Measurements from ENCODE around the gene CALM3. TPM values are rescaled to one million over a fixed set of nuclear protein-coding genes. Genes with fewer than 3 reads are reported as not detected.
A peak's percentile ranks its signal among the peaks of the same experiment; 100 is the strongest.
"Not testable (repeated sequence)": the region's sequence is repeated elsewhere in the genome, so short reads cannot be mapped to it uniquely, and the experiment has no call there.

CALM3 gene
- total RNA-seq, 1 donor from 2014 or later: 302 TPM

GRCh38 chr19:46615966-46616365 lies 14.8 kb downstream of the CALM3 start:
- no peak for DNase-seq (ENCODE audit: low read depth)

- DNase-seq (ENCODE audit: low read depth): peak; percentile 28
These were observed 15.6 kb downstream of the CALM3 start for GRCh38 chr19:46616631-46617322.

- no peak for DNase-seq (ENCODE audit: low read depth)
These were observed 16.5 kb downstream of the CALM3 start for GRCh38 chr19:46617601-46618000.

GRCh38 chr19:46618670-46619231 lies 17.6 kb downstream of the CALM3 start:
- DNase-seq (ENCODE audit: low read depth): no peak

- DNase-seq (ENCODE audit: low read depth): no peak
These were observed 19.1 kb downstream of the CALM3 start for GRCh38 chr19:46620267-46620666.

GRCh38 chr19:46620716-46621115 lies 19.6 kb downstream of the CALM3 start:
- DNase-seq (ENCODE audit: low read depth): no peak

- DNase-seq (ENCODE audit: low read depth): no peak
These were observed 20.3 kb downstream of the CALM3 start for GRCh38 chr19:46621191-46622117.

GRCh38 chr19:46622118-46622446 lies 21.0 kb downstream of the CALM3 start:
- no peak for DNase-seq (ENCODE audit: low read depth)

- DNase-seq (ENCODE audit: low read depth): no peak
These were observed 22.9 kb downstream of the CALM3 start for GRCh38 chr19:46623915-46624502.

- no peak for DNase-seq (ENCODE audit: low read depth)
These were observed 24.0 kb downstream of the CALM3 start, which contains the start of gene PTGIR for GRCh38 chr19:46624958-46625661. TSS of gene PTGIR (minus strand) at chr19:46625089. CDS start at chr19:46624225, 864 bp downstream.

- no peak for DNase-seq (ENCODE audit: low read depth)
These were observed 24.6 kb downstream of the CALM3 start for GRCh38 chr19:46625731-46626130.

- DNase-seq (ENCODE audit: low read depth): no peak
These were observed 25.3 kb downstream of the CALM3 start for GRCh38 chr19:46626446-46626845.

GRCh38 chr19:46628970-46629369 lies 27.8 kb downstream of the CALM3 start:
- not testable (repeated sequence) for DNase-seq (ENCODE audit: low read depth)

- DNase-seq (ENCODE audit: low read depth): no peak
These were observed 28.5 kb downstream of the CALM3 start for GRCh38 chr19:46629546-46630025.

- no peak for DNase-seq (ENCODE audit: low read depth)
These were observed 29.6 kb downstream of the CALM3 start for GRCh38 chr19:46630586-46631205.

GRCh38 chr19:46631481-46631880 lies 30.4 kb downstream of the CALM3 start:
- DNase-seq (ENCODE audit: low read depth): no peak

- DNase-seq (ENCODE audit: low read depth): no peak
These were observed 32.0 kb downstream of the CALM3 start for GRCh38 chr19:46633130-46633529.

- peak; percentile 48 for DNase-seq (ENCODE audit: low read depth)
These were observed 33.0 kb downstream of the CALM3 start for GRCh38 chr19:46634045-46634655.

- DNase-seq (ENCODE audit: low read depth): no peak
These were observed 33.6 kb downstream of the CALM3 start for GRCh38 chr19:46634656-46635218.
